ENCODE measurements around the gene VDR.

DNA sequence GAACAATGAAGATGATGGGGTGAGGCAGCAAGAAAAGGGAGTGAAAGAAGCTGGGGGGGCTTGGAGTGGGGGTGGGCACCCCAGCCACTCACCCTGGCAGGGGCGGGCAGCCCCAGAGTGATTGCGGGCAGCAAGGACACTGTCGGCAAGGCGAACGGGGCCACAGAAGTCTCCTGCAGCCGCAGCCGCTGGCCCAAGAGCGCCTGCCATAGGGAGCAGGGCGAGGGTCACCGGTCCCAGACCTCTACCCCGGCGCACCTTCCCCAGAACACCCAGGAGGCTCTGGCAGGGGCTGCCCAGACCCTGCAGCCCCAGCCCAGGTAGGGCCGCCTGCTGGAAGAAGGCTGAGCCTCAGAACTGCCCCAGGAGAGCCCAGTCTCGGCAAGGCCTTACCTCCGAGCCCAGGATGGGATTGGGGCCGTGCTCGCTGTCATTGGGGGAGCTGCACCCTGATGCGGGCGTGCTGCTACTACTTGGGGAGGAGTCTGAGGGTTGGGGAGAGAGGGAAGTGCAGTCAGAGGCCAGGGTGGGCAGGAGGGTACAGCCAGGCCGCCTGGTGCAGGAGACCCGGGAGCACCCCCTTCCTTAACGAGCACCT lies 108.9 kb downstream of the VDR start:
- TF ChIP-seq, protein P1, sequence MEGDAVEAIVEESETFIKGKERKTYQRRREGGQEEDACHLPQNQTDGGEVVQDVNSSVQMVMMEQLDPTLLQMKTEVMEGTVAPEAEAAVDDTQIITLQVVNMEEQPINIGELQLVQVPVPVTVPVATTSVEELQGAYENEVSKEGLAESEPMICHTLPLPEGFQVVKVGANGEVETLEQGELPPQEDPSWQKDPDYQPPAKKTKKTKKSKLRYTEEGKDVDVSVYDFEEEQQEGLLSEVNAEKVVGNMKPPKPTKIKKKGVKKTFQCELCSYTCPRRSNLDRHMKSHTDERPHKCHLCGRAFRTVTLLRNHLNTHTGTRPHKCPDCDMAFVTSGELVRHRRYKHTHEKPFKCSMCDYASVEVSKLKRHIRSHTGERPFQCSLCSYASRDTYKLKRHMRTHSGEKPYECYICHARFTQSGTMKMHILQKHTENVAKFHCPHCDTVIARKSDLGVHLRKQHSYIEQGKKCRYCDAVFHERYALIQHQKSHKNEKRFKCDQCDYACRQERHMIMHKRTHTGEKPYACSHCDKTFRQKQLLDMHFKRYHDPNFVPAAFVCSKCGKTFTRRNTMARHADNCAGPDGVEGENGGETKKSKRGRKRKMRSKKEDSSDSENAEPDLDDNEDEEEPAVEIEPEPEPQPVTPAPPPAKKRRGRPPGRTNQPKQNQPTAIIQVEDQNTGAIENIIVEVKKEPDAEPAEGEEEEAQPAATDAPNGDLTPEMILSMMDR (IDR thresholded peaks at IDR 0.05): no peak
- TF ChIP-seq POLR2A (IDR thresholded peaks at IDR 0.05): no peak
